ENCODE results near the gene GPATCH2L.

The GPATCH2L gene

GRCh38 chr14:76151398-76152332 is at the start of gene GPATCH2L:
Gene GPATCH2L, plus strand, starts transcription at chr14:76151922. Its CDS starts 2,442 bp downstream, at chr14:76154364.
- peak; percentile 93 for FAIRE-seq
- DNase-seq (ENCODE audit: extremely low spot score, insufficient read length, low read depth), result peak; percentile 97

- FAIRE-seq (no peak), DNase-seq (ENCODE audit: extremely low spot score, insufficient read length, low read depth) (no peak)
Measured at GRCh38 chr14:76104802-76105355, 46.8 kb upstream of the GPATCH2L start.

- no peak for DNase-seq (ENCODE audit: extremely low spot score, insufficient read length, low read depth)
- FAIRE-seq, result no peak
Measured at GRCh38 chr14:76106188-76106587, 45.5 kb upstream of the GPATCH2L start.

- FAIRE-seq (no peak), DNase-seq (ENCODE audit: extremely low spot score, insufficient read length, low read depth) (no peak)
Measured at GRCh38 chr14:76109087-76109880, 42.4 kb upstream of the GPATCH2L start.

- FAIRE-seq, result no peak
- DNase-seq (ENCODE audit: extremely low spot score, insufficient read length, low read depth), result no peak
Measured at GRCh38 chr14:76112889-76113624, 38.7 kb upstream of the GPATCH2L start.

GRCh38 chr14:76113691-76114090 is 38.0 kb upstream of the GPATCH2L start:
- FAIRE-seq, result no peak
- DNase-seq (ENCODE audit: extremely low spot score, insufficient read length, low read depth), result no peak

GRCh38 chr14:76115010-76115422 is 36.7 kb upstream of the GPATCH2L start:
- FAIRE-seq (no peak), DNase-seq (ENCODE audit: extremely low spot score, insufficient read length, low read depth) (no peak)

- FAIRE-seq, result no peak
- no peak for DNase-seq (ENCODE audit: extremely low spot score, insufficient read length, low read depth)
Measured at GRCh38 chr14:76117789-76118484, 33.8 kb upstream of the GPATCH2L start.

- no peak for DNase-seq (ENCODE audit: extremely low spot score, insufficient read length, low read depth)
- FAIRE-seq, result no peak
Measured at GRCh38 chr14:76118594-76118993, 33.1 kb upstream of the GPATCH2L start.

GRCh38 chr14:76121089-76121748 is 30.5 kb upstream of the GPATCH2L start:
- FAIRE-seq, result peak; percentile 78
- no peak for DNase-seq (ENCODE audit: extremely low spot score, insufficient read length, low read depth)

- FAIRE-seq (no peak), DNase-seq (ENCODE audit: extremely low spot score, insufficient read length, low read depth) (no peak)
Measured at GRCh38 chr14:76123426-76124225, 28.1 kb upstream of the GPATCH2L start.

- FAIRE-seq (no peak), DNase-seq (ENCODE audit: extremely low spot score, insufficient read length, low read depth) (no peak)
Measured at GRCh38 chr14:76125511-76125910, 26.2 kb upstream of the GPATCH2L start.

- no peak for DNase-seq (ENCODE audit: extremely low spot score, insufficient read length, low read depth)
- FAIRE-seq, result no peak
Measured at GRCh38 chr14:76126076-76126475, 25.6 kb upstream of the GPATCH2L start.

GRCh38 chr14:76129851-76130576 is 21.7 kb upstream of the GPATCH2L start:
- DNase-seq (ENCODE audit: extremely low spot score, insufficient read length, low read depth) (no peak), FAIRE-seq (no peak)

- DNase-seq (ENCODE audit: extremely low spot score, insufficient read length, low read depth) (no peak), FAIRE-seq (no peak)
Measured at GRCh38 chr14:76131071-76131965, 20.4 kb upstream of the GPATCH2L start.

GRCh38 chr14:76133103-76133502 is 18.6 kb upstream of the GPATCH2L start:
- FAIRE-seq, result no peak
- no peak for DNase-seq (ENCODE audit: extremely low spot score, insufficient read length, low read depth)

All from GM18507 (cell line).